Forelimb muscle (tissue), 1 donor: ENCODE measurements around the gene PPP1R14D. TPM values are rescaled to one million over a fixed set of nuclear protein-coding genes. Genes with fewer than 3 reads are reported as not detected.

ENCODE experiments used
- DNase-seq: peaks from one replicate; pipeline ENCODE4 v3.0.0-alpha.2; 2013; ENCODE audit warnings: low read depth
- polyA plus RNA-seq: library from polyadenylated mRNA; unstranded; fragments of 120-200 nt; gene quantifications from one replicate; pipeline ENCODE4 v1.2.1, GENCODE V29; 2013; ENCODE audit not compliant: insufficient read length

PPP1R14D gene
- polyA plus RNA-seq, 1 donor: 0.19 TPM

DNA sequence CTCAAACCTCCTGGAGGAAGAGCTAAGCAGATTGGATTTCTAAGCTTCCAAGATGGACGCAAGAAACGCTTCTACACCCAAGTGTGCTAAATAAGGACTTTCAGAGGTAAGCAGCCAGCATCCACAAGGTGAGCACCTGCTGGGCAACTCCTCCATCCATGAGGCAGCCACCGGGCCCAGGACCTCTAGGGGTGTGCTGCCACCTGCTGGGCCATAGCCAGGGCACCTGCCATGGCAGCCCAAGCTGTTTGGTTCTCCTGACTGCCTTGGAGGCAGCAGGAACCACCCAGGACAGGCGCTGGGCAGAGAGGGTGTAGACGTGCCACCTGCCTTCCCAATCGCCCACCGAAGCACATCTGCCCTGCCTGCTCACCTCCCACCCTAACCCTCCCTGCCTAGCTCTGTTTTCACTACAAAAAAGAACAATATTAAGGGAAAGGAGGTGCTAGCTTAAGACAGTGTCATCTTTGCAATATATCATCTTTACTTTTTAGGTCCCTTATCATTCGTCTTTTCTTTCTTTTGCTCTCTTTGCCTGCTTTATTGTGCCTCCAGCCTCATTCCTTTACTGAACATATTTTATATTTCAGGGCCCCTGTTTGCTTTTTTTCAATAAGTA lies 45.8 kb downstream of the PPP1R14D start:
- no peak for DNase-seq

DNA sequence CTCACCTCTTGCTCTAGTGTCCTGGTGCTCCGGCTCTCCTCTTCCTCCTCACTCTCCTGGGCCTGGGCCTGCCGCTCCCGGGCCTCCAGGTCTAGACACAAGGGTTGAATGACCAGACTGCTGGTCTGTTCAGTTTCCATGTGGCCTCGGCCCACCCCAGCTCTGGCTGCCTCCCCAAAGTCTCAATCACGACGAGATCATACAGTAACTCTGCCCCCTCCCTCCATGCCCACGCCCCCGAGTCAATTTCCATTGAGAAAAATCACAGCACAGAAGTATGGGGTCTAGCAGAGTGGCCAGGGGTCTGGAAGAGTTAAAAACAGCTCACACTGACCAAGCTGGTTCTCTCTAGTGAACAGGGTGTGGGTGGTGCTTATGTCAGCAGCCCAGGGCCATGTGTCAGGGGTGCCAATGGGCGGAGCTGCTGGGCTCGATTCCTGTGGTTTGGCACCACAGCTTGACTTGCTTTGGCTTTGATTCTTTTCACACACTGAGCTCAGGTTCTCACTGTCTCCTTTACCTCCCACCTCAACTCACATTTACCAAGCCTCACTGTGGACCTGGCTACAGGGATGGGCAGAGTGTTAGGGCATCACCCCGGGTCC lies 51.9 kb downstream of the PPP1R14D start:
- no peak for DNase-seq

DNA sequence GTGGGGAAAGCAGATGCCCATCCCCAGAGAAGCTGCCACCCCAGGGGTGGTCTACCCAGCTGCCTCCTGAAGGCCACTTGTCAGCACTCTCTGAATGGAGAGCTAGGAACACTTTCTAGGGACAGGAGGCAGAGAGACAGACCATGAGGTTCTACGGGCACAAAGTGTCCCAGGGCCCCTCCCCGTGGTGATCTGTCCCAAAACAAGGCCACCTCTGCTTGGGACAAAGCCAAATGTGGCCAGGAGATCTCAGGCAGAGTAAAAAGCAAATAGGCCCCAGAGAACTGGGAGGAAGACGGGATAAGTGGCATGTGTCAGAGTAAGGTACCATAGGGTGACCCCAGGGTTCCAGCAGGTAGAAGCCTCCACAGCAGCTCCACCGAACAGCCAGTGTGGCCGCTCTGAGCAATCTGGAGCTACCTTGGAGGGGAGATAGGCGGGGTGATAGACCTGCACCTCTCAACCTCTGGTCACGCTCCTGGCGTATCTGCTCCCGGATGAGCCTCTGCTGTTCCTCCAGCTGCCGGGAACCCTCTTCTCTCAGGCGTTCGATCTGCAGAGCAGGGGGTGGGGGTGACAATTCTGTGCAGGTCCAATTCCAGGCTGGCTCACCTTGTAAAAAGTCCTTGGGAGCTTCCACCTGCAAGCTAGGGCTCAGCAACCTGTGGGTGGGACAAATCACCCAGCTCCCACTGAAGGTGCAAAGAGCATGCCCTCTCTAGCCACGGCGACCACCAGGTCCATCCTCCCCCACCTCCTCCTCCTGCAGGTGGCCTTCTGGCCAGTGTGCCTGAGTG lies 52.6 kb downstream of the PPP1R14D start:
- DNase-seq: no peak

DNA sequence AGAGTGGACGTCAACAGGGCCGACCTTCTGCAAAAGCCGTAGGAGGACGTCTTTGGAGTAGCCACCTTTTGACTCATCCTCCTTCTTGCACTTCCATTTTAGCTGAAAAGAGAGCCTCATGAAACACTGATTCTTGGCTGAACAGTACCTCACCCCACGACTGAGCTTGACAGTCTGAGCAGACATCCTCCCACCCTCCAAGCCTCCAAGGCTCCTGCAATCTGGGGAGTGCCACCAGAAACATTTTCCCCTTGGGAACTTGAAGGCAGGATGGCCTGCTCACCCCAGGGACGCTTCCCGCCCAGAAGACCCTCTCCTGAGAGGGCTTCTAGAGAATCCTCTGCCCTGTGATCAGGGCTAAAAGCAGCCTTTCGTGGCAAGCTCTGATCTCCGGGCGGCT lies 53.5 kb downstream of the PPP1R14D start:
- DNase-seq: no peak

DNA sequence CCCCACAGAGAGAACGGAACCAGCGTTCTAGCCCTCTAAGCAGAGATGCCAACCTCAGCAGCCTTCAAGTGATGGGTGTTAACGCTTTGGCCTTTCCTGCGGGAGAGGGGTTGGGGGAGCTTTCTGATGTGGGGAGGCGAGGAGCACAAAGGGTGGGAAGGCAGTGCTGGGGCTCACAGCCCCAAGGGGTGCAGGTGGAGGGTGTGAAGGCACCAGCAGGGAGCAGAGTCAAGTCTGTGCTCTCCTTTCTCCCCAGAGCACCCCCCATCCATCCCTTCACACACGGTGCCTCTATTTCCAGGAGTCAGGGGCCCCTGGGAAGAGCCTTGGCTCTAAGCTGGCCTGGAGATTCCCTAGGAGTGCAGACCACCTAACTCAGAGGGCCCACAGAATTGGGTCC lies 54.6 kb downstream of the PPP1R14D start:
- DNase-seq: no peak

DNA sequence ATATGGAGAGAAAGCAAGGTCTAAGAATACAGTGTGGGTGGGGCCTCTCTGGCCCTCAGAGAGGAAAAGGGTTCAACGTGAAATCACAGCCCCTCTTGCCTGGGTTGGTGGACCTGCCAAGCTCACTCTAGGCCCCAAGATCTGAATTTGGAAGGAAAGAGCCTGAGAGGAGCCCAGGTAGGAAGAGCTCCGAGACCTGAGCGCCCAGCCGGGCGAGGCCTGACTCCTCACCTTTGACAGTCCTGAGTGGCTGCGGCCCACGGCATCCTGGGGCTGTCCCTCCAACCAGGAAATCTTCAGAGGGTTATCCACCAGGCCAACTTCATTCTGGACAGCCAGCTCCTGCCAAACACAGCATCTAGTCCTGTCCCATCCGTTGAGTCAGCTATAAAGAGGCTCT lies 55.0 kb downstream of the PPP1R14D start:
- DNase-seq: no peak

DNA sequence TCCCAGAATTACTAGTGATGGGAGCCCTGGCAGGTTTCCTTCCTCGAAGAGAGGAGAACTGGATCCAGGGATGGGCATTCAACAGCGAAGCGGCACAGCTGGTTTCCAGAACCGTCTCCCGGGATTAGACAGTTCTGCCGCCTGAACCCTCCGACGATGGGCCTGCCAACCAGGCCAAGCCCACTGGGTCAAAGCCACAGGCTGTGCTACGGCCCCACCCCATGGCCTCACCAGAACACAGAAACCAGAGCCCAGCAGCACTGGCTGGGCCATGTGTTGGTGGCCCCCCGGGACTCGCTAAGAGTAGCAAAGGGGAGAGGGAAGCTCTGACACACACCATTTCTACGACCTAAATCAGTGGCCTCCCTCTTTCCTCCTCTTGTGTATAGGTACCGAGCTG lies 56.5 kb downstream of the PPP1R14D start:
- DNase-seq: no peak

DNA sequence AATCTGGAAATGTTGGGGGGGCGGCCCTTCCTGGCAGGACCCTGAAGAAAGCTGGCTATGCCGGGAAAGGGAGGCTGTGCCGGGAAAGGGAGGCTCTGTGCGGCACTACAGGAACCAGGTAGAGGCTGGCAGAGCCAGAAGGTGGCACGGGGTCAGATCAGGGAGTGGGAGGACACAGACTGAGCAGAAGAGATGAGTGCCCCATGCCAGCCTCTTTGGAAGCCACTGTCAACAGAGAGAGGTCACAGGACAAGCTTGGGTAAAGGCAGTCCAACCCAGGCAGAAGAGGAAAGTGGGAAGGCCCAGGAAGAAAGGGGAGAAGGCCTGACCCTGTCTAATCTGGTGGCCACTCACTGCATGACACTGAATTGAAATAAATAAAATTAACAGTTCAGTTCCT lies 57.3 kb downstream of the PPP1R14D start:
- DNase-seq: no peak

DNA sequence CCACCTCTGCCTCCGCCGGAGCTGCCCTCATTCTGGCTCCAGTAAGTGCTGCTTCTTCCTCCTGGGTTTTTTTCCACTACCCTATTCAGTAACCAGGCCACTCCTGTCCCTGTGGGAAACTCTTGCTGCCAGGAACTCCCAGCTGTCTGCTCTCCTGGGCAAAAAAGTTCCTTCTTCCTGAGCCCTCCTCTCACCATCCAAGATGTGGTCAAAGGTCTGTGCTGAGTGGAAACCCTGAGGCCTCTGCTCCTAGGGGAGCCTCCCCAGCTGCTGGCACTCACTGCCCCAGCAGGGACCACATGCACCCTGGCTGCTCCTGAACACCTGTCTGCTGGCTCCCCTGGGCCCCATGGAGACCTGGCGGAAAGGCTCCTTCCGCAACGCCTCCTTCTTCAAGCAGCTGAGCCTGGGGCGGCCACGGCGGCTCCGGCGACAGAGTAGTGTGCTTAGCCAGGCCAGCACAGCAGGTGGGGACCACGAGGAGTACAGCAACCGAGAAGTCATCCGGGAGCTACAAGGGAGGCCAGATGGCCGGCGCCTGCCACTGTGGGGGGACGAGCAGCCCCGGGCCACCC lies 58.3 kb downstream of the PPP1R14D start:
- no peak for DNase-seq

DNA sequence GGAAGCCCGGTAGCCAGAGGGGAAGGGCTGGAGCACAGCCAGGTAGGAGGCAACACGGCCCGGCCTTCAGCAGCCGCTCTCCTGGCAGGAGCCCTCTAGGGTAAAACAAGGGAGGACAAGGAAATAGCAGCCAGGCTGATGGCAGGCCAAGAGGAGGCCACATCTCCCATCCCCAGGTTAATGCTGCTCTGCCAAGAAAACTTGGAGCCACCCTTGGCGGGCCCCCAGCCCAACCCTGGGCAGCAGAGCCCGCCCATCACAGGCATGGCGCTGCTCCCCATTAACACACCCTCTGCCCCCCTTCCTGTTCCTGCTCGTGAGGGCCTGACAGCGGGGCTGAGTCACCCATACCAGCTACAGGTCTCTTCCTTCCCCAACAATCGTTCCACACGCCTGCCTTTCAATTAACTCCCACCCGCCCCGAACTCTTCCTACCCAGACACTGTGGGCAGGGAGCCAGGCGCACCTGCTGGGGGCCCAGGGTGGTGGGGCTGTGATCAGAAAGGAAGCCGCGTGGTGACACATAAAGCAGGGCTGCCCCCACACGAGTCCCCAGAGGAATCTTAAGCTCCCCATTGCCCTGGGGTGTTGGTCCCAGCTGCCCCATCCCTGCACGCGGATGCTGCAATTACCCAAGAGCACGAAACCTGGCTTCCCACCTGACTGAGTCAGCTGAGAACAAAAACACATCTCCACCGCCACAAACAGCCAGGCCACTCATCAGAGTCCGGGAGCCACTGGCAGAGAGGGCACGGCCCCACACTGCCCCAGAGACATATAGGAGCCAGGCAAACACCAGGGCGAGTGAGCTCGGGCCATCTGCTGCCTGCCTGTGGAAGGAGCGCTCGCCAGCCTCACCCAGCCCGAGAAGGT lies 59.0 kb downstream of the PPP1R14D start, which contains the start of gene C15orf62:
Gene C15orf62, plus strand, starts transcription at position 707 of the 873 bp plus-strand sequence. CDS start 516 bp downstream, outside the sequence.
- no peak for DNase-seq

DNA sequence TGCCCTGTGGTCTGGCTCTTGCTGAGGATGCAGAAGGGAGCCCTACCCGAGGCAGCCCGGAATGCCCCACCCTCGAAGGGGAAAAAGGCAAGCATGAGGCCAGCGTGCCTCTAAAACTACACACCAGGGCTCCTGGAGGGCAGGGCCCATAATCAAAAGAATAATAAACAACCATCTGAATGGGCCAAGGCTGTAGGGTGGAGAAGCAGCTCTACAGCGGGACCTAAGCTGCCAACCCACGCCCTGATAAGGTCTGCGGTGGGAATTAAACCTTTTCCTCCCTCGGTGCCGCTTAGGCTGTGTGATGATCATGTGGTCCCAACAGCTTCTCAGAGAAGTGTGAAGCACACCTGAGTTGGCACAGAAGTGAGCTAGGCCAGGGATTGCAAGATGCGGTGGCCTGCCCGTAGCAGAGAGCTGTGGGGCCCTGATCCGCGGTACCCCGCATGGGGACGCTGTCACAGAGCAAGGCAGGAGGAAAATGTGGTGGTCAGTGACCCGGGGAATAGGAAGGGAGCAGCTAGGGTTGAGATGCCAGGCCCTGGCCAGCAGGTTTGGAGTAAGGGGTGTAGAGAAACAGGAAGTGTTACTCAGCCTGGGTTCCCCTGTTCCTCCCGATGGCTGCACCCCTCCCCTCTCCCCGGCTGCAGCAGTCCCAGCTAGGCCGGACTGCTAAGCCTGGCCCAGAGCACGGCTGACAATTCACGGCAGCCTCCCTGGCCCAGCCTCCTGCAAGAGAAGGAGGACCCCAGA lies 59.8 kb downstream of the PPP1R14D start:
- DNase-seq: no peak

DNA sequence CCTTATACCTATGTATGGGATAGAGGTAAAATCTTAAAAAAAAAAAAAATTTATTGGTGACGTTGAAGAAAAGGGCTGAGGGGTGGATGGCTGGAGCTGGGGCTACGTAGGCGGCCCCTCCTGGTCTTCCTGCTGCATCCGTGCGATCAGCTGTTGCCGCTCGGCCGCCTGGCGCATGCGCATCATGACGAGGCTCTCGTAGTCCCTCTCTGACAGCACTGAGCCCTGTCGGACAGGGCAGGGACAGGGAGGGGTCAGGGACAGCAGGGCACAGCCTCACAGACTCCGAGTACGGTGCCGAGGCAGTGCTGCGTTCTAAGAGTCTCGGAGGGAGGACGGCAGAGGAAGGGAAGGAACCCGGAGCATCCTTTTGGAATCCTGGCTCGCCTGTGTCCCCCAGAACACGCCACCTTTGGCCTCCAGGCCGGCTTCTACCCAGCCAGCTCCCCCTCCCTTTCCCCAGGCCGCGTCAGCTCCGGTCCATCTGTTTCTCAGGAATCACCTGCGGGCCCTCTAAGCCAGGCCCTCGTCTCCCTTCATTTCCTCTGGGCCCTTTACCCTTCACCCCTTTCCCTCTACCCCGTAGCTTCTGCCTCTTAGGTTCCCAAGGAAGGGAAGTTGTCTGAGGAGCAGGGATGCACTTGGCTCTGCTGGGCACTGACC lies 60.5 kb downstream of the PPP1R14D start:
- no peak for DNase-seq

DNA sequence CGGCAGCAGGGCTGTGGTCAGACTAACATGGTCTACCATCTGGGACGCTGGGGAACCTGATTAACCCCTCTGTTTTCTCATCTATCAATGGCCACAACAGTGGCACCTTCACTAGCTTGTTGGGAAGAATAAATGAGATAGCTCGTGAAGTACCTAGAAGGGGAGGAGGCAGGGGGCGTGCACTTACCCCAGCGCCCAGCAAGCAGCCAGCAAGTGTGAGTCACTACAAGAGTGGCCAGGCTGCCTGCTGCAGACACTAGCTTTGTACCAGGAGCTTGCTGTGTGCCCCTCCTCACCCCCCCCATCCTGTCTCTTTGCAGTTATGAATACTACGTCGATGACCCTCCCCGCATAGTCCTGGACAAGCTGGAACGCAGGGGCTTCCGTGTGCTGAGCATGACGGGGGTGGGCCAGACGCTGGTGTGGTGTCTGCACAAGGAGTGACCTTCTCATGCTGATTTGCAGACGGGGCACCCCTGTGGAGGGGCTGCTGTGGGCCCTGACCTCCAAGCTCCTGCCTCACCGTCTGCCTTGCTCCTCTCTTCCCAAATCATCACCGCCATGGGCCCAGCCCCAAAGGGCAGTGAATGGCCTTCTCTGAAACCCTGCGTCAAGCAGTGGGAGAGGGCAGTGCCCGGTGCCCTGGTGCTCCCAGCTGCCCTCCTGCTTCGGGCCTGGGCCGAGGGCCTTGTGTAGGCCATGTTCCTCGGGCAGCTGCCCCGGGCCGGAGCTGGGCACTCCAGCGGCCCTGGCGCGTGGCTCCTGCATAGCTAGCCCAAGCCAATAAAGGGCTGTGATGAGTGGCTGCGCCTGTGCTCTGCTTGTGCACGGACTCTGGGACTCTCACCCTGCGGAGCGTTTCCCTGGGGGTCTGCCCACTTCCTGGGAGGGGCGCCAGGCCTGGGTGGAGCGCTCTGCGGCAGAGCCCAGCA lies 61.3 kb downstream of the PPP1R14D start:
- no peak for DNase-seq

DNA sequence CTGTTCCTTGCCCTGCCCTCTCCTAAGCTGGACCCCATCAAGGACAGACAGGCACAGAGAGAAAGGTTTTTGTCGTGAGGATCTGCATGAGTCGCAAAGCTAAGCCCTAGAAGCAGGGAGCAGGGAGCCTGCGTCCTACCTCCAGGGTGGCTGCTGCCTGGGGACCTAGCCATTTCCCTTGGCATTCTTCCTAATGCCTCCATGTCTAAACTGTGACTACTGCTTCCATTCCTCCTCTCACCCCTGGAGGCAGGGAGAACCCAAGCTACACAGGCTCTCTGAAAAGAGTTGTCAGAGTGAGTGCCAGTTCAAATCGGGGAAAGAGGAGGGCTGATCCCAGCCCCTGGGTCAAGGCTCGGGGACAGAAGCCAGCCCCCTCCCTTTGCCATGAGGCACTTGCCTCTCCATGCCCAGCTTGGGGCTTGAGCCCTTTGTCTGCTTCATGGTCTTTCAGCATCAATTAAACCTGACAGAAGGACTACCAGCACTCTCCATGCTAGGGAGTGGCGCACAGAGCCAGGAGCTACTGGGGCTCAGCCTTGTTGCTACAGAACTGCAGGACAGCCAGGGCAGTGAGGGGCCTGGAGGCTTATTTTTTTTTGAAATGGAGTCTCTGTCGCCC lies 62.2 kb downstream of the PPP1R14D start:
- DNase-seq: no peak
